OCI-LY7 (cell line): ENCODE data around the gene C15orf39. TPM values are rescaled to one million over a fixed set of nuclear protein-coding genes. Genes with fewer than 3 reads are reported as not detected.

Experiments
- BruUV-seq: library from RNA; stranded (reverse); fragments of 400-500 nt; replicated peaks from 2 replicates; lab custom pipeline; 2021; lab: Mats Ljungman, UMichigan
- CTCF ChIA-PET: fragments of 300-600 bp; sonication (Branson Sonifier 250); formaldehyde crosslinking; loops from one replicate; lab custom pipeline; 2022; ENCODE audit warnings: antibody characterized with exemption; ENCODE audit not compliant: unreplicated experiment; lab: Charles Lee
- POLR2A ChIA-PET: fragments of 300-600 bp; sonication (Branson Sonifier 250); formaldehyde crosslinking; loops from one replicate; lab custom pipeline; 2022; ENCODE audit warnings: antibody characterized with exemption; lab: Charles Lee
- DNase-seq: peaks from one replicate; pipeline ENCODE4 v3.0.0-alpha.2; 2015; ENCODE audit warnings: low spot score
- H2AFZ ChIP-seq: fragments of 200-600 bp; sonication (generic), shearing (Covaris generic); 2 replicates; pipeline ENCODE4 v1.6.1; 2014; ENCODE audit warnings: mild to moderate bottlenecking, antibody characterized with exemption, low read length, moderate library complexity
- H3K27ac ChIP-seq: fragments of 200-600 bp; sonication (generic); 2 replicates; pipeline ENCODE4 v1.5.1; 2014; ENCODE audit warnings: mixed run types, low read depth, mild to moderate bottlenecking, moderate library complexity, low read length, inconsistent platforms; ENCODE audit not compliant: poor library complexity, severe bottlenecking
- H3K36me3 ChIP-seq: fragments of 200-600 bp; sonication (generic); 2 replicates; pipeline ENCODE4 v1.6.1; 2014; ENCODE audit warnings: mild to moderate bottlenecking, antibody characterized with exemption, low read length, moderate library complexity, mixed read lengths; ENCODE audit not compliant: insufficient read depth
- H3K4me1 ChIP-seq: fragments of 200-600 bp; sonication (generic); 2 replicates; pipeline ENCODE4 v1.5.1; 2014; ENCODE audit warnings: mild to moderate bottlenecking, low read length; ENCODE audit not compliant: insufficient read depth, poor library complexity, severe bottlenecking
- H3K4me2 ChIP-seq: fragments of 200-600 bp; sonication (generic); 2 replicates; pipeline ENCODE4 v1.6.1; 2014; ENCODE audit warnings: mild to moderate bottlenecking, low read length
- H3K4me3 ChIP-seq: fragments of 200-600 bp; sonication (generic); 2 replicates; pipeline ENCODE4 v1.5.1; 2014; ENCODE audit warnings: mild to moderate bottlenecking, low read depth, low read length; ENCODE audit not compliant: poor library complexity, severe bottlenecking
- H3K79me2 ChIP-seq: fragments of 200-600 bp; sonication (generic); 2 replicates; pipeline ENCODE4 v1.6.1; 2016; ENCODE audit warnings: low read depth, mild to moderate bottlenecking, low read length, moderate library complexity, mixed read lengths; ENCODE audit not compliant: insufficient read depth
- H3K9me2 ChIP-seq: fragments of 200-600 bp; sonication (generic); 2 replicates; pipeline ENCODE4 v1.6.1; 2016; ENCODE audit warnings: mild to moderate bottlenecking, low read length, mixed read lengths; ENCODE audit not compliant: insufficient read depth
- H3K9me3 ChIP-seq: fragments of 200-600 bp; sonication (generic); 2 replicates; pipeline ENCODE4 v1.6.1; 2014; ENCODE audit warnings: mild to moderate bottlenecking, mixed run types, low read length, mixed read lengths
- H4K20me1 ChIP-seq: fragments of 200-600 bp; sonication (generic); 2 replicates; pipeline ENCODE4 v1.6.1; 2014; ENCODE audit warnings: mild to moderate bottlenecking, antibody characterized with exemption, low read length, moderate library complexity, mixed read lengths; ENCODE audit not compliant: insufficient read depth
- CTCF ChIP-seq: fragments of 200-600 bp; sonication (generic); conservative IDR thresholded peaks from 2 replicates; pipeline ENCODE4 v1.5.1; 2014; ENCODE audit warnings: mild to moderate bottlenecking, antibody characterized with exemption, low read length, moderate library complexity, mixed read lengths
- EZH2phosphoT487 ChIP-seq: fragments of 200-600 bp; sonication (generic); IDR thresholded peaks from 2 replicates; pipeline ENCODE4 v1.6.1; 2018; ENCODE audit warnings: low read depth, borderline replicate concordance, mild to moderate bottlenecking, mixed run types, antibody characterized with exemption, low read length, moderate library complexity, mixed read lengths
- intact Hi-C: fragments of 100-400 bp; cut with micrococcal nuclease; formaldehyde crosslinking; loops from one replicate; pipeline ENCODE4 v1.10.0; 2022; ENCODE audit not compliant: unreplicated experiment
- total RNA-seq, 2 experiments: library from RNA; depleted of rRNA in 1 of 2; stranded (reverse); fragments of >200 nt in 1 of 2; shearing (Covaris generic) in 1 of 2; gene quantifications; 2 replicates each; pipeline ENCODE4 v1.2.3, GENCODE V29; 2014 to 2022

Gene C15orf39
- total RNA-seq, 2 experiments from 2014 or later = 26.5 to 50.2 TPM

- H3K79me2 ChIP-seq = peaks cover 65% of the 10 kb centered on the region
- H3K9me2 ChIP-seq = no peaks in the 10 kb centered on the region
- H4K20me1 ChIP-seq = peaks cover 25% of the 10 kb centered on the region
- DNase-seq = no peak
- TF ChIP-seq CTCF = no peak
- no peak for TF ChIP-seq EZH2phosphoT487
- no peak overlapping the region for H3K27ac ChIP-seq
- H3K4me2 ChIP-seq = no peak overlapping the region
- no peak overlapping the region for H3K4me3 ChIP-seq
- ChIA-PET POLR2A (interaction anchor here (0.5 to 1.7 kb wide), 3 partner anchors 10 to 186 kb away, joined by 3 read pairs; no protein-coding TSS in a partner anchor), CTCF (no interaction called here)
- intact Hi-C loops = no loop called here
- peaks cover 91% of the 10 kb centered on the region for H3K36me3 ChIP-seq
- no peak overlapping the region for H2AFZ ChIP-seq
- BruUV-seq = no TSS peak
- peaks cover 11% of the 10 kb centered on the region for H3K4me1 ChIP-seq
- no peaks in the 10 kb centered on the region for H3K9me3 ChIP-seq
These were observed 7.6 kb downstream of the C15orf39 start for GRCh38 chr15:75209289-75209676.

GRCh38 chr15:75210811-75211230, 9.1 kb downstream of the C15orf39 start:
- intact Hi-C loops = no loop called here
- TF ChIP-seq EZH2phosphoT487 (no peak), CTCF (no peak)
- no peaks in the 10 kb centered on the region for H3K9me3 ChIP-seq
- H3K36me3 ChIP-seq = peaks cover 83% of the 10 kb centered on the region
- CTCF ChIA-PET = no interaction called here
- H3K9me2 ChIP-seq = no peaks in the 10 kb centered on the region
- H3K4me3 ChIP-seq = no peak overlapping the region
- no peak overlapping the region for H3K4me2 ChIP-seq
- H3K27ac ChIP-seq = no peak overlapping the region
- H3K4me1 ChIP-seq = no peaks in the 10 kb centered on the region
- H2AFZ ChIP-seq = no peak overlapping the region
- peaks cover 50% of the 10 kb centered on the region for H3K79me2 ChIP-seq
- POLR2A ChIA-PET = no interaction called here
- DNase-seq = no peak
- H4K20me1 ChIP-seq = peaks cover 15% of the 10 kb centered on the region; the same call in 1 of the 2 replicates
- no TSS peak for BruUV-seq

GRCh38 chr15:75211436-75212199, 9.9 kb downstream of the C15orf39 start:
- Histone ChIP-seq H3K9me3 (no peaks in the 10 kb centered on the region), H2AFZ (no peak overlapping the region), H3K4me2 (no peak overlapping the region), H3K4me3 (no peak overlapping the region), H4K20me1 (peaks cover 8% of the 10 kb centered on the region; the same call in 1 of the 2 replicates), H3K27ac (no peak overlapping the region), H3K9me2 (no peaks in the 10 kb centered on the region), H3K4me1 (no peaks in the 10 kb centered on the region), H3K36me3 (peaks cover 75% of the 10 kb centered on the region), H3K79me2 (peaks cover 42% of the 10 kb centered on the region)
- BruUV-seq = no TSS peak
- intact Hi-C loops = no loop called here
- TF ChIP-seq CTCF = no peak
- ChIA-PET POLR2A (no interaction called here), CTCF (no interaction called here)
- DNase-seq = no peak
